ENCODE measurements around the gene PHACTR2. TPM values are rescaled to one million over a fixed set of nuclear protein-coding genes. Genes with fewer than 3 reads are reported as not detected.

PHACTR2 gene
- total RNA-seq, 1 experiment from 2014 or later, result 27.6 TPM

DNA sequence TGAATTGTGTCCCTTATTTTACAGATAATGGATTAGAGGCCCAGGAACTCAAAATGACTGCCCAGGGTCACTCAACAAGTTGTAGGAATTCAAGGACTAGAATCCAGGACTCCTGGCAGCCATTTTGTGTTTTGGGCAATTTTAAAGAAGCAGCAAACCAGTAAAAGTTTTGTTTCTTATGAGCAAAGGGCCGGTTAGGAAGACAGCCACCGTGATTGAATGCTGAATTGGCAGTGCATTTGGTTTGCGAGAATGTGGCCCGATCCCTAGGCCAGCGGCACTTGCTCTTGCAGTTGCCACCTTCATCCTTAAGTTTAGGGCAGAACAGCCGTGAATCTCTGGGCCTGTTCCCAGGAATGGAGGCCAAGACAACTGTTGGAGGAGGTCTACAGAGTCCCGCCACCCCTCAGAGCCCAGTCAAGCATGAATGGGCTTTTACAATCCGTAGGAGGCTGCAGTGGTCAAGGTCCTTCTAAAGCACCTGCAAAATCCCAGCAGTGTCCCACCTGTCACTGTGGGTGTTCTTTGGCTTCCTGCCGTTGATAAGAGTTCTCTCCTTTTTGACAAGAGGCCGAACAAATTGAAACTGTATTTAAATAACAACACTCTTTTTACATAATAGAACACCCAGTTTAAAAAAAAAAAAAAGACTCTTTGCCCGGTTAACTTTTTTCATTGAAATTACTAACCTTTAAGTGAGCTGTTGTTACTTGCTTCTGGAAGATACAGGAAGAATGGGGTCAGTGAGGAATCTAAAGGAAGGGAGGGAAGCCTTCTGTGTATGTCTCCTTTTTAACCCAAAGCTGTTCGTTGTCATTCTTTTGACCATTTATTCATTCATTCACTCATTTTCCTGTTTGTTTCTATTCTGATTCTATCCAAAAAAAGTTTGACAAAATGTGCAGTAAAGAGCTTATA lies 68.7 kb downstream of the PHACTR2 start (continued):
- TF ChIP-seq, protein P1, sequence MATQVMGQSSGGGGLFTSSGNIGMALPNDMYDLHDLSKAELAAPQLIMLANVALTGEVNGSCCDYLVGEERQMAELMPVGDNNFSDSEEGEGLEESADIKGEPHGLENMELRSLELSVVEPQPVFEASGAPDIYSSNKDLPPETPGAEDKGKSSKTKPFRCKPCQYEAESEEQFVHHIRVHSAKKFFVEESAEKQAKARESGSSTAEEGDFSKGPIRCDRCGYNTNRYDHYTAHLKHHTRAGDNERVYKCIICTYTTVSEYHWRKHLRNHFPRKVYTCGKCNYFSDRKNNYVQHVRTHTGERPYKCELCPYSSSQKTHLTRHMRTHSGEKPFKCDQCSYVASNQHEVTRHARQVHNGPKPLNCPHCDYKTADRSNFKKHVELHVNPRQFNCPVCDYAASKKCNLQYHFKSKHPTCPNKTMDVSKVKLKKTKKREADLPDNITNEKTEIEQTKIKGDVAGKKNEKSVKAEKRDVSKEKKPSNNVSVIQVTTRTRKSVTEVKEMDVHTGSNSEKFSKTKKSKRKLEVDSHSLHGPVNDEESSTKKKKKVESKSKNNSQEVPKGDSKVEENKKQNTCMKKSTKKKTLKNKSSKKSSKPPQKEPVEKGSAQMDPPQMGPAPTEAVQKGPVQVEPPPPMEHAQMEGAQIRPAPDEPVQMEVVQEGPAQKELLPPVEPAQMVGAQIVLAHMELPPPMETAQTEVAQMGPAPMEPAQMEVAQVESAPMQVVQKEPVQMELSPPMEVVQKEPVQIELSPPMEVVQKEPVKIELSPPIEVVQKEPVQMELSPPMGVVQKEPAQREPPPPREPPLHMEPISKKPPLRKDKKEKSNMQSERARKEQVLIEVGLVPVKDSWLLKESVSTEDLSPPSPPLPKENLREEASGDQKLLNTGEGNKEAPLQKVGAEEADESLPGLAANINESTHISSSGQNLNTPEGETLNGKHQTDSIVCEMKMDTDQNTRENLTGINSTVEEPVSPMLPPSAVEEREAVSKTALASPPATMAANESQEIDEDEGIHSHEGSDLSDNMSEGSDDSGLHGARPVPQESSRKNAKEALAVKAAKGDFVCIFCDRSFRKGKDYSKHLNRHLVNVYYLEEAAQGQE (IDR thresholded peaks at IDR 0.05; ENCODE audit: low read depth), result no peak
- TF ChIP-seq, protein P2, sequence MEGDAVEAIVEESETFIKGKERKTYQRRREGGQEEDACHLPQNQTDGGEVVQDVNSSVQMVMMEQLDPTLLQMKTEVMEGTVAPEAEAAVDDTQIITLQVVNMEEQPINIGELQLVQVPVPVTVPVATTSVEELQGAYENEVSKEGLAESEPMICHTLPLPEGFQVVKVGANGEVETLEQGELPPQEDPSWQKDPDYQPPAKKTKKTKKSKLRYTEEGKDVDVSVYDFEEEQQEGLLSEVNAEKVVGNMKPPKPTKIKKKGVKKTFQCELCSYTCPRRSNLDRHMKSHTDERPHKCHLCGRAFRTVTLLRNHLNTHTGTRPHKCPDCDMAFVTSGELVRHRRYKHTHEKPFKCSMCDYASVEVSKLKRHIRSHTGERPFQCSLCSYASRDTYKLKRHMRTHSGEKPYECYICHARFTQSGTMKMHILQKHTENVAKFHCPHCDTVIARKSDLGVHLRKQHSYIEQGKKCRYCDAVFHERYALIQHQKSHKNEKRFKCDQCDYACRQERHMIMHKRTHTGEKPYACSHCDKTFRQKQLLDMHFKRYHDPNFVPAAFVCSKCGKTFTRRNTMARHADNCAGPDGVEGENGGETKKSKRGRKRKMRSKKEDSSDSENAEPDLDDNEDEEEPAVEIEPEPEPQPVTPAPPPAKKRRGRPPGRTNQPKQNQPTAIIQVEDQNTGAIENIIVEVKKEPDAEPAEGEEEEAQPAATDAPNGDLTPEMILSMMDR (IDR thresholded peaks at IDR 0.05 in 2 of 3, conservative IDR thresholded peaks at IDR 0.05 in 1 of 3; ENCODE audit: borderline replicate concordance in 1 of 3, insufficient read depth in 1 of 3, low read depth in 2 of 3, low read length in 2 of 3), result no peak
- no peak for TF ChIP-seq TCF7L2 (IDR thresholded peaks at IDR 0.05; ENCODE audit: borderline replicate concordance, extremely low read depth, insufficient read depth, insufficient read length)
- TF ChIP-seq RAD21 (IDR thresholded peaks at IDR 0.05; ENCODE audit: low read depth), result no peak
- TF ChIP-seq SRF (IDR thresholded peaks at IDR 0.05; ENCODE audit: low read depth), result no peak
- TF ChIP-seq SP1 (IDR thresholded peaks at IDR 0.05; ENCODE audit: low read depth), result no peak
- TF ChIP-seq, protein P3, sequence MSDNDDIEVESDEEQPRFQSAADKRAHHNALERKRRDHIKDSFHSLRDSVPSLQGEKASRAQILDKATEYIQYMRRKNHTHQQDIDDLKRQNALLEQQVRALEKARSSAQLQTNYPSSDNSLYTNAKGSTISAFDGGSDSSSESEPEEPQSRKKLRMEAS (IDR thresholded peaks at IDR 0.05), result no peak
- TF ChIP-seq EGR1 (IDR thresholded peaks at IDR 0.05; ENCODE audit: low read depth), result no peak
- no peak for TF ChIP-seq EZH2 (IDR thresholded peaks at IDR 0.05)
- no peak for TF ChIP-seq POLR2AphosphoS5 (IDR thresholded peaks at IDR 0.05; ENCODE audit: low read depth, low read length)
- no peak for TF ChIP-seq CEBPB (IDR thresholded peaks at IDR 0.05; ENCODE audit: low read depth)
